ENCODE data around the gene POU5F2. TPM values are rescaled to one million over a fixed set of nuclear protein-coding genes. Genes with fewer than 3 reads are reported as not detected.

POU5F2 gene
- total RNA-seq, 2 experiments from 2014 or later: 0.73 to 1.0 TPM

DNA sequence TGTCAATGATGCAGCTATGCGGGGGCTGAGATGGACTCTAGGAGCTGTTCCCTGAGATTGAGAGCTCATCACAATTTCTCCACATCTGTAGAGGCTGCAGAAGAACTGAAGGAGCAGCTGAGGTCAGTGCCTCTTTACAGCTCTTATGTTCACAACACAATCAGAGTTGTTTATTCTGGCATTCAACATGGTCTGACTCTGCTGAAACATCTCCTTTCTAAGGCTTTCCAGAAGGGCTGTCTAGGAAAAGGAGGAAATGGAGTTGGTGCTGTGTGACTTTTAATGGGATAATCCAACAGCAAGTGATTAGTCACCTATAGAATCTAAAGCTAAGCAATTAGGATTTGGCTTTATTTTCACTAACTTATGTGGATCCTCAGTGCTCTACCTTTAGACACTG, 6.0 kb downstream of the POU5F2 start:
- intact Hi-C loops (cut with DNase I, micrococcal nuclease): no loop called here
- H3K27me3 Mint-ChIP-seq: no peaks in the 10 kb centered on the region
- POLR2A ChIA-PET: no interaction called here
- Histone ChIP-seq H3K4me3 (ENCODE audit: low read length) (no peak overlapping the region), H3K4me1 (ENCODE audit: insufficient read depth, low read length) (no peaks in the 10 kb centered on the region), H3K27me3 (ENCODE audit: control insufficient read depth in 1 of 2, insufficient read depth in 2 of 2, low read length in 2 of 2) (no peaks in the 10 kb centered on the region), H3K27ac (ENCODE audit: low read depth in 1 of 2, low read length in 2 of 2) (no peak overlapping the region), H3K9me3 (ENCODE audit: control insufficient read depth in 1 of 2, insufficient read depth in 1 of 2, low read length in 2 of 2) (peaks cover 0 to 1% of the 10 kb centered on the region in 2 experiments), H3K36me3 (ENCODE audit: insufficient read depth, low read length) (no peaks in the 10 kb centered on the region)
- peaks cover 53% of the 10 kb centered on the region for H3K36me3 Mint-ChIP-seq (ENCODE audit: low read depth)
- TF ChIP-seq CTCF (IDR thresholded peaks at IDR 0.05): no peak
- peaks cover 8% of the 10 kb centered on the region for H3K9me3 Mint-ChIP-seq
- H3K27ac Mint-ChIP-seq: no peak overlapping the region
- DNase-seq (no peak), ATAC-seq (ENCODE audit: poor library complexity) (no peak)
- CTCF ChIA-PET: interaction anchor here (0.8 to 1.0 kb wide), 2 partner anchors 11 to 15 kb away, joined by 3 read pairs; no protein-coding TSS in a partner anchor
- no peaks in the 10 kb centered on the region for H3K4me1 Mint-ChIP-seq (ENCODE audit: low read depth)
- no peak overlapping the region for H3K4me3 Mint-ChIP-seq

- ATAC-seq (ENCODE audit: poor library complexity): no peak
- intact Hi-C loops (cut with DNase I, micrococcal nuclease): no loop called here
- CTCF ChIA-PET: no interaction called here
Measured at GRCh38 chr5:93731987-93732386, 9.4 kb downstream of the POU5F2 start.

DNA sequence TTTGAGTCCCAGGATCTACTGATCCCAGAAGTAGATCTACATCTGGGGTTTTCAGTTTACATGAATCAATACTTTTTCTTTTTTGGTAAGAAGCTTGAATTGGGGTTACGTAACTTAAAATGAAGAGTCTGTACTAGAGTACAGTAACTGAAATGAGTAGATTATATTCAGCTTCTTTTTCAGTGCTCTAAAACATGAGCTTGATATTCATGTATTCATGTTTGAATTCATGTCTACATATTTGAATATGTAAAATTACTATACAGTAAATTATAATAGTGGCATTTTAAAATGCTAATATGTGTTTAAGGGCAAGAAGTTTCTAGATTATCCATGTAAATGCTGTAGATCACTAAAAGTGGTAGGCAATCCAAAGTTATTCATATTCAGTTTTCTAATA, 14.8 kb downstream of the POU5F2 start:
- Mint-ChIP-seq H3K27me3 (no peaks in the 10 kb centered on the region), H3K4me1 (ENCODE audit: low read depth) (peaks cover 16% of the 10 kb centered on the region), H3K9me3 (no peaks in the 10 kb centered on the region), H3K36me3 (ENCODE audit: low read depth) (no peaks in the 10 kb centered on the region), H3K27ac (no peak overlapping the region), H3K4me3 (no peak overlapping the region)
- CTCF ChIA-PET: no interaction called here
- no peak overlapping the region for H3K27ac ChIP-seq (ENCODE audit: low read depth in 1 of 2, low read length in 2 of 2)
- H3K4me3 ChIP-seq (ENCODE audit: low read length): no peak overlapping the region
- DNase-seq: no peak
- H3K4me1 ChIP-seq (ENCODE audit: insufficient read depth, low read length): no peaks in the 10 kb centered on the region
- no peak for ATAC-seq (ENCODE audit: poor library complexity)
- intact Hi-C loops (cut with DNase I, micrococcal nuclease): loop anchor here in 1 of 2 experiments (10.0 kb wide), 1 partner anchor 878 kb away; no protein-coding TSS in a partner anchor
- no peaks in the 10 kb centered on the region for H3K36me3 ChIP-seq (ENCODE audit: insufficient read depth, low read length)
- H3K9me3 ChIP-seq (ENCODE audit: control insufficient read depth in 1 of 2, insufficient read depth in 1 of 2, low read length in 2 of 2): no peaks in the 10 kb centered on the region
- H3K27me3 ChIP-seq (ENCODE audit: control insufficient read depth in 1 of 2, insufficient read depth in 2 of 2, low read length in 2 of 2): no peaks in the 10 kb centered on the region
- no peak for TF ChIP-seq CTCF (IDR thresholded peaks at IDR 0.05)
- POLR2A ChIA-PET: no interaction called here

More at GRCh38 chr5:93731987-93732386, 9.4 kb downstream of the POU5F2 start:
- no peaks in the 10 kb centered on the region for H3K27me3 ChIP-seq (ENCODE audit: control insufficient read depth in 1 of 2, insufficient read depth in 2 of 2, low read length in 2 of 2)
- no peak for DNase-seq
- no peaks in the 10 kb centered on the region for H3K4me1 ChIP-seq (ENCODE audit: insufficient read depth, low read length)
- H3K4me1 Mint-ChIP-seq (ENCODE audit: low read depth): no peaks in the 10 kb centered on the region
- H3K9me3 ChIP-seq (ENCODE audit: control insufficient read depth in 1 of 2, insufficient read depth in 1 of 2, low read length in 2 of 2): no peaks in the 10 kb centered on the region
- H3K36me3 Mint-ChIP-seq (ENCODE audit: low read depth): peaks cover 19% of the 10 kb centered on the region
- H3K4me3 ChIP-seq (ENCODE audit: low read length): no peak overlapping the region
- no peak for TF ChIP-seq CTCF (IDR thresholded peaks at IDR 0.05)
- no peak overlapping the region for H3K4me3 Mint-ChIP-seq
- H3K27ac Mint-ChIP-seq: no peak overlapping the region
- POLR2A ChIA-PET: no interaction called here
- no peak overlapping the region for H3K27ac ChIP-seq (ENCODE audit: low read depth in 1 of 2, low read length in 2 of 2)
- no peaks in the 10 kb centered on the region for H3K27me3 Mint-ChIP-seq
- no peaks in the 10 kb centered on the region for H3K9me3 Mint-ChIP-seq
- no peaks in the 10 kb centered on the region for H3K36me3 ChIP-seq (ENCODE audit: insufficient read depth, low read length)

All from CD4-positive, alpha-beta T cell (primary cell).